ENCODE results near the gene ACMSD. TPM values are rescaled to one million over a fixed set of nuclear protein-coding genes. Genes with fewer than 3 reads are reported as not detected.
"Not testable (repeated sequence)": the region's sequence is repeated elsewhere in the genome, so short reads cannot be mapped to it uniquely, and the experiment has no call there.

ACMSD gene
- not detected for total RNA-seq
- total RNA-seq, result 0 reads per million in 2 donors

GRCh38 chr2:134838143-134838620, at the start of gene ACMSD:
Gene ACMSD (plus strand): TSS chr2:134838616. CDS start chr2:134838683, 67 bp downstream.
- no peak within 1 kb of the TSS for H3K27ac Mint-ChIP-seq
- no peak within 1 kb of the TSS for H3K4me3 Mint-ChIP-seq
- peaks cover 25% of the 10 kb centered on the region for H3K27me3 Mint-ChIP-seq
- H3K9me3 ChIP-seq (ENCODE audit: control insufficient read depth, low read length, poor library complexity, severe bottlenecking), result no peaks in the 10 kb centered on the region
- no peaks in the 10 kb centered on the region for H3K4me1 Mint-ChIP-seq
- peaks cover 5% of the 10 kb centered on the region for H3K36me3 Mint-ChIP-seq (ENCODE audit: low read depth)
- DNase-seq (no peak), ATAC-seq (no peak)

- Mint-ChIP-seq H3K27me3 (peaks cover 38% of the 10 kb centered on the region), H3K27ac (no peak overlapping the region), H3K4me3 (no peak overlapping the region), H3K36me3 (ENCODE audit: low read depth) (no peaks in the 10 kb centered on the region), H3K4me1 (peaks cover 2% of the 10 kb centered on the region)
- DNase-seq (no peak), ATAC-seq (no peak)
- no peaks in the 10 kb centered on the region for H3K9me3 ChIP-seq (ENCODE audit: control insufficient read depth, low read length, poor library complexity, severe bottlenecking)
Measured at GRCh38 chr2:134790487-134790886, 47.9 kb upstream of the ACMSD start.

- Mint-ChIP-seq H3K27me3 (peaks cover 33% of the 10 kb centered on the region), H3K27ac (no peak overlapping the region), H3K4me3 (no peak overlapping the region), H3K36me3 (ENCODE audit: low read depth) (no peaks in the 10 kb centered on the region), H3K4me1 (peaks cover 2% of the 10 kb centered on the region)
- no peak for DNase-seq
- no peaks in the 10 kb centered on the region for H3K9me3 ChIP-seq (ENCODE audit: control insufficient read depth, low read length, poor library complexity, severe bottlenecking)
- ATAC-seq, result no peak
Measured at GRCh38 chr2:134791616-134792015, 46.8 kb upstream of the ACMSD start.

GRCh38 chr2:134792186-134792585, 46.2 kb upstream of the ACMSD start:
- Mint-ChIP-seq H3K27ac (no peak overlapping the region), H3K4me1 (peaks cover 2% of the 10 kb centered on the region)

GRCh38 chr2:134795765-134796164, 42.7 kb upstream of the ACMSD start:
- H3K4me1 Mint-ChIP-seq, result peaks cover 2% of the 10 kb centered on the region
- no peaks in the 10 kb centered on the region for H3K9me3 ChIP-seq (ENCODE audit: control insufficient read depth, low read length, poor library complexity, severe bottlenecking)
- H3K4me3 Mint-ChIP-seq, result no peak overlapping the region
- no peak for DNase-seq
- no peak for ATAC-seq
- peaks cover 31% of the 10 kb centered on the region for H3K27me3 Mint-ChIP-seq
- no peak overlapping the region for H3K27ac Mint-ChIP-seq
- H3K36me3 Mint-ChIP-seq (ENCODE audit: low read depth), result no peaks in the 10 kb centered on the region

More at GRCh38 chr2:134792186-134792585, 46.2 kb upstream of the ACMSD start:
- no peak for DNase-seq
- H3K36me3 Mint-ChIP-seq (ENCODE audit: low read depth), result no peaks in the 10 kb centered on the region
- H3K4me3 Mint-ChIP-seq, result no peak overlapping the region
- ATAC-seq, result no peak
- H3K27me3 Mint-ChIP-seq, result peaks cover 36% of the 10 kb centered on the region
- no peaks in the 10 kb centered on the region for H3K9me3 ChIP-seq (ENCODE audit: control insufficient read depth, low read length, poor library complexity, severe bottlenecking)

- H3K9me3 ChIP-seq (ENCODE audit: control insufficient read depth, low read length, poor library complexity, severe bottlenecking), result no peaks in the 10 kb centered on the region
- peaks cover 28% of the 10 kb centered on the region for H3K27me3 Mint-ChIP-seq
- no peak for ATAC-seq
- no peak for DNase-seq
- no peak overlapping the region for H3K4me3 Mint-ChIP-seq
- H3K27ac Mint-ChIP-seq, result no peak overlapping the region
- peaks cover 2% of the 10 kb centered on the region for H3K4me1 Mint-ChIP-seq
- H3K36me3 Mint-ChIP-seq (ENCODE audit: low read depth), result no peaks in the 10 kb centered on the region
Measured at GRCh38 chr2:134796373-134796772, 42.0 kb upstream of the ACMSD start.

- ATAC-seq, result no peak
- no peak overlapping the region for H3K27ac Mint-ChIP-seq
- H3K36me3 Mint-ChIP-seq (ENCODE audit: low read depth), result no peaks in the 10 kb centered on the region
- no peak overlapping the region for H3K4me3 Mint-ChIP-seq
- no peak for DNase-seq
- no peaks in the 10 kb centered on the region for H3K9me3 ChIP-seq (ENCODE audit: control insufficient read depth, low read length, poor library complexity, severe bottlenecking)
- no peaks in the 10 kb centered on the region for H3K4me1 Mint-ChIP-seq
- H3K27me3 Mint-ChIP-seq, result peaks cover 15% of the 10 kb centered on the region
Measured at GRCh38 chr2:134799936-134800335, 38.5 kb upstream of the ACMSD start.

- DNase-seq (no peak), ATAC-seq (no peak)
- no peaks in the 10 kb centered on the region for H3K36me3 Mint-ChIP-seq (ENCODE audit: low read depth)
- peaks cover 15% of the 10 kb centered on the region for H3K27me3 Mint-ChIP-seq
- no peak overlapping the region for H3K4me3 Mint-ChIP-seq
- no peaks in the 10 kb centered on the region for H3K9me3 ChIP-seq (ENCODE audit: control insufficient read depth, low read length, poor library complexity, severe bottlenecking)
- H3K4me1 Mint-ChIP-seq, result no peaks in the 10 kb centered on the region
- H3K27ac Mint-ChIP-seq, result no peak overlapping the region
Measured at GRCh38 chr2:134800341-134800740, 38.1 kb upstream of the ACMSD start.

- ATAC-seq; H3K4me3 Mint-ChIP-seq; H3K36me3 Mint-ChIP-seq (ENCODE audit: low read depth); H3K27ac Mint-ChIP-seq; H3K27me3 Mint-ChIP-seq; H3K9me3 ChIP-seq (ENCODE audit: control insufficient read depth, low read length, poor library complexity, severe bottlenecking); DNase-seq; H3K4me1 Mint-ChIP-seq: not testable (repeated sequence)
Measured at GRCh38 chr2:134803609-134804405, 34.6 kb upstream of the ACMSD start.

GRCh38 chr2:134815741-134816140, 22.7 kb upstream of the ACMSD start:
- Mint-ChIP-seq H3K36me3 (ENCODE audit: low read depth) (no peaks in the 10 kb centered on the region), H3K4me1 (no peaks in the 10 kb centered on the region), H3K27ac (no peak overlapping the region), H3K4me3 (no peak overlapping the region), H3K27me3 (peaks cover 7% of the 10 kb centered on the region)
- ATAC-seq (no peak), DNase-seq (no peak)
- H3K9me3 ChIP-seq (ENCODE audit: control insufficient read depth, low read length, poor library complexity, severe bottlenecking), result no peaks in the 10 kb centered on the region

- no peaks in the 10 kb centered on the region for H3K36me3 Mint-ChIP-seq (ENCODE audit: low read depth)
- ATAC-seq (no peak), DNase-seq (no peak)
- H3K9me3 ChIP-seq (ENCODE audit: control insufficient read depth, low read length, poor library complexity, severe bottlenecking), result no peaks in the 10 kb centered on the region
- H3K4me3 Mint-ChIP-seq, result no peak overlapping the region
- H3K27me3 Mint-ChIP-seq, result peaks cover 15% of the 10 kb centered on the region
- H3K27ac Mint-ChIP-seq, result no peak overlapping the region
- no peaks in the 10 kb centered on the region for H3K4me1 Mint-ChIP-seq
Measured at GRCh38 chr2:134818321-134818720, 20.1 kb upstream of the ACMSD start.

- no peak for ATAC-seq
- peaks cover 18% of the 10 kb centered on the region for H3K27me3 Mint-ChIP-seq
- no peak for DNase-seq
Measured at GRCh38 chr2:134819334-134819733, 19.1 kb upstream of the ACMSD start.

GRCh38 chr2:134823431-134823830, 15.0 kb upstream of the ACMSD start:
- ATAC-seq (no peak), DNase-seq (no peak)
- H3K9me3 ChIP-seq (ENCODE audit: control insufficient read depth, low read length, poor library complexity, severe bottlenecking), result no peaks in the 10 kb centered on the region
- Mint-ChIP-seq H3K36me3 (ENCODE audit: low read depth) (no peaks in the 10 kb centered on the region), H3K4me1 (no peaks in the 10 kb centered on the region), H3K27me3 (peaks cover 18% of the 10 kb centered on the region), H3K4me3 (no peak overlapping the region), H3K27ac (no peak overlapping the region)

More at GRCh38 chr2:134819334-134819733, 19.1 kb upstream of the ACMSD start:
- Mint-ChIP-seq H3K36me3 (ENCODE audit: low read depth) (no peaks in the 10 kb centered on the region), H3K4me1 (no peaks in the 10 kb centered on the region), H3K27ac (no peak overlapping the region), H3K4me3 (no peak overlapping the region)
- H3K9me3 ChIP-seq (ENCODE audit: control insufficient read depth, low read length, poor library complexity, severe bottlenecking), result no peaks in the 10 kb centered on the region

- DNase-seq (no peak), ATAC-seq (no peak)
- Mint-ChIP-seq H3K27ac (no peak overlapping the region), H3K27me3 (peaks cover 18% of the 10 kb centered on the region), H3K36me3 (ENCODE audit: low read depth) (no peaks in the 10 kb centered on the region), H3K4me3 (no peak overlapping the region), H3K4me1 (no peaks in the 10 kb centered on the region)
- H3K9me3 ChIP-seq (ENCODE audit: control insufficient read depth, low read length, poor library complexity, severe bottlenecking), result no peaks in the 10 kb centered on the region
Measured at GRCh38 chr2:134823832-134824231, 14.6 kb upstream of the ACMSD start.

All from T-helper 17 cell (primary cell).